ENCODE measurements around the gene BTBD1.
"Not testable (repeated sequence)": the region's sequence is repeated elsewhere in the genome, so short reads cannot be mapped to it uniquely, and the experiment has no call there.

Gene BTBD1

GRCh38 chr15:83061680-83062079 lies 5.4 kb downstream of the BTBD1 start:
- no peak for DNase-seq (ENCODE audit: low read depth in 3 of 3, low spot score in 1 of 3)

- no peak for DNase-seq (ENCODE audit: low read depth in 3 of 3, low spot score in 1 of 3)
These were observed 9.2 kb downstream of the BTBD1 start for GRCh38 chr15:83057696-83058376.

GRCh38 chr15:83057002-83057401 lies 10.1 kb downstream of the BTBD1 start:
- no peak for DNase-seq (ENCODE audit: low read depth in 3 of 3, low spot score in 1 of 3)

- no peak for DNase-seq (ENCODE audit: low read depth in 3 of 3, low spot score in 1 of 3)
These were observed 13.9 kb downstream of the BTBD1 start for GRCh38 chr15:83053151-83053550.

GRCh38 chr15:83046558-83047127 lies 20.4 kb downstream of the BTBD1 start:
- no peak for DNase-seq (ENCODE audit: low read depth in 3 of 3, low spot score in 1 of 3)

- no peak for DNase-seq (ENCODE audit: low read depth in 3 of 3, low spot score in 1 of 3)
These were observed 22.9 kb downstream of the BTBD1 start for GRCh38 chr15:83044156-83044555.

GRCh38 chr15:83039206-83039605 lies 27.8 kb downstream of the BTBD1 start:
- no peak for DNase-seq (ENCODE audit: low read depth in 3 of 3, low spot score in 1 of 3)

GRCh38 chr15:83036253-83036652 lies 30.8 kb downstream of the BTBD1 start:
- no peak for DNase-seq (ENCODE audit: low read depth in 3 of 3, low spot score in 1 of 3)

- DNase-seq (ENCODE audit: low read depth in 3 of 3, low spot score in 1 of 3), result not testable (repeated sequence)
These were observed 35.8 kb downstream of the BTBD1 start for GRCh38 chr15:83031234-83031633.

- no peak for DNase-seq (ENCODE audit: low read depth in 3 of 3, low spot score in 1 of 3)
These were observed 37.0 kb downstream of the BTBD1 start for GRCh38 chr15:83030021-83030420.

GRCh38 chr15:83018436-83018835 lies 48.6 kb downstream of the BTBD1 start:
- no peak for DNase-seq (ENCODE audit: low read depth in 3 of 3, low spot score in 1 of 3)

- no peak for DNase-seq (ENCODE audit: low read depth in 3 of 3, low spot score in 1 of 3)
These were observed 50.1 kb downstream of the BTBD1 start for GRCh38 chr15:83016906-83017305.

- DNase-seq (ENCODE audit: low read depth in 3 of 3, low spot score in 1 of 3), result no peak
These were observed 51.7 kb downstream of the BTBD1 start for GRCh38 chr15:83015361-83015760.

- DNase-seq (ENCODE audit: low read depth in 3 of 3, low spot score in 1 of 3), result no peak
These were observed 52.8 kb downstream of the BTBD1 start for GRCh38 chr15:83014205-83014653.

- DNase-seq (ENCODE audit: low read depth in 3 of 3, low spot score in 1 of 3), result no peak
These were observed 54.4 kb downstream of the BTBD1 start for GRCh38 chr15:83012636-83013035.

GRCh38 chr15:83012076-83012426 lies 55.0 kb downstream of the BTBD1 start:
- no peak for DNase-seq (ENCODE audit: low read depth in 3 of 3, low spot score in 1 of 3)

- DNase-seq (ENCODE audit: low read depth in 3 of 3, low spot score in 1 of 3), result peak; percentile 69 to 76 (median 74)
These were observed 55.6 kb downstream of the BTBD1 start, which contains the start of gene C15orf40 for GRCh38 chr15:83011271-83012075. C15orf40 (minus strand) TSS chr15:83011639; CDS start chr15:83011607, 32 bp downstream.

GRCh38 chr15:83010709-83011270 lies 56.3 kb downstream of the BTBD1 start:
- peak in 2 of 3 donors; percentile 33 to 64 for DNase-seq (ENCODE audit: low read depth in 3 of 3, low spot score in 1 of 3)

- not testable (repeated sequence) for DNase-seq (ENCODE audit: low read depth in 3 of 3, low spot score in 1 of 3)
These were observed 66.4 kb downstream of the BTBD1 start for GRCh38 chr15:83000672-83001031.

GRCh38 chr15:82999905-83000671 lies 67.0 kb downstream of the BTBD1 start:
- peak in 1 of 3 donors; percentile 8 for DNase-seq (ENCODE audit: low read depth in 3 of 3, low spot score in 1 of 3)

GRCh38 chr15:82999426-82999825 lies 67.6 kb downstream of the BTBD1 start:
- DNase-seq (ENCODE audit: low read depth in 3 of 3, low spot score in 1 of 3), result no peak
